Caco-2 (cell line): ENCODE measurements around the gene MORC3. TPM values are rescaled to one million over a fixed set of nuclear protein-coding genes. Genes with fewer than 3 reads are reported as not detected.
A peak's percentile ranks its signal among the peaks of the same experiment; 100 is the strongest.
"Not testable (repeated sequence)": the region's sequence is repeated elsewhere in the genome, so short reads cannot be mapped to it uniquely, and the experiment has no call there.

Experiments used
- BruUV-seq: library from RNA; stranded (reverse); fragments of 400-500 nt; replicated peaks from 2 replicates; lab custom pipeline; 2021; lab: Mats Ljungman, UMichigan
- CTCF ChIA-PET: fragments of 300-600 bp; sonication (Branson Sonifier 250); formaldehyde crosslinking; loops from one replicate; lab custom pipeline; 2022; ENCODE audit warnings: antibody characterized with exemption; lab: Charles Lee
- POLR2A ChIA-PET: fragments of 300-600 bp; sonication (Branson Sonifier 250); formaldehyde crosslinking; loops from one replicate; lab custom pipeline; 2022; ENCODE audit warnings: antibody characterized with exemption; lab: Charles Lee
- DNase-seq, 2 experiments: peaks; one replicate each; pipeline versions ENCODE4 v3.0.0 to v3.0.0-alpha.2; 2020 to 2022
- H3K27me3 ChIP-seq: replicated peaks from 2 replicates; pipeline ENCODE4 v1.6.0; 2011; ENCODE audit warnings: low read length; ENCODE audit not compliant: control insufficient read depth, insufficient read depth
- H3K36me3 ChIP-seq: 2 replicates; pipeline ENCODE4 v1.5.1; 2011; ENCODE audit warnings: low read length; ENCODE audit not compliant: control insufficient read depth, insufficient read depth
- H3K4me1 ChIP-seq: fragments of 250-450 bp; sonication (Bioruptor Pico); 2 replicates; pipeline ENCODE4 v1.5.1; 2020; ENCODE audit warnings: mild to moderate bottlenecking
- H3K4me3 ChIP-seq: 2 replicates; pipeline ENCODE4 v1.5.1; 2011; ENCODE audit warnings: low read depth, mild to moderate bottlenecking, control low read depth, low read length
- H3K9me3 ChIP-seq: fragments of 250-450 bp; sonication (Bioruptor Pico); 2 replicates; pipeline ENCODE4 v1.5.1; 2020; ENCODE audit warnings: mild to moderate bottlenecking, moderate library complexity
- H3K27ac Mint-ChIP-seq: one replicate; pipeline ENCODE4 v1.8.0; 2022; ENCODE audit warnings: mixed read lengths; ENCODE audit not compliant: unreplicated experiment
- H3K27me3 Mint-ChIP-seq: one replicate; pipeline ENCODE4 v1.8.0; 2022; ENCODE audit warnings: mixed read lengths; ENCODE audit not compliant: insufficient read depth, unreplicated experiment
- H3K36me3 Mint-ChIP-seq: one replicate; pipeline ENCODE4 v1.8.0; 2022; ENCODE audit warnings: mild to moderate bottlenecking, mixed read lengths; ENCODE audit not compliant: insufficient read depth, unreplicated experiment
- H3K4me1 Mint-ChIP-seq: one replicate; pipeline ENCODE4 v1.8.0; 2022; ENCODE audit warnings: low read depth, mixed read lengths; ENCODE audit not compliant: unreplicated experiment
- H3K4me3 Mint-ChIP-seq: one replicate; pipeline ENCODE4 v1.8.0; 2022; ENCODE audit warnings: mild to moderate bottlenecking, moderate library complexity, mixed read lengths; ENCODE audit not compliant: unreplicated experiment
- H3K9me3 Mint-ChIP-seq: one replicate; pipeline ENCODE4 v1.8.0; 2022; ENCODE audit warnings: mixed read lengths; ENCODE audit not compliant: unreplicated experiment
- intact Hi-C: fragments of 100-400 bp; cut with micrococcal nuclease; formaldehyde crosslinking; loops from one replicate; pipeline ENCODE4 v1.10.0; 2022; ENCODE audit not compliant: unreplicated experiment
- total RNA-seq: library from RNA; stranded (reverse); gene quantifications from 2 replicates; pipeline ENCODE4 v1.2.3, GENCODE V29; 2022
- TF ChIP-seq, protein P1 (sequence below), 2 experiments: fragments of 200-600 bp in 1 of 2; IDR thresholded peaks; 1 replicate in 1 of 2; 2 replicates in 1 of 2; pipeline versions ENCODE4 v1.5.1 to v1.8.0; 2011 to 2022; ENCODE audit warnings: antibody characterized with exemption in 1 of 2, control low read depth in 1 of 2, inconsistent platforms in 1 of 2, low read depth in 1 of 2, low read length in 1 of 2, mild to moderate bottlenecking in 1 of 2, moderate library complexity in 1 of 2; ENCODE audit not compliant: insufficient read depth in 1 of 2, severe bottlenecking in 1 of 2, unreplicated experiment in 1 of 2

Gene MORC3
- total RNA-seq, 1 experiment from 2014 or later = 23.3 TPM

DNA sequence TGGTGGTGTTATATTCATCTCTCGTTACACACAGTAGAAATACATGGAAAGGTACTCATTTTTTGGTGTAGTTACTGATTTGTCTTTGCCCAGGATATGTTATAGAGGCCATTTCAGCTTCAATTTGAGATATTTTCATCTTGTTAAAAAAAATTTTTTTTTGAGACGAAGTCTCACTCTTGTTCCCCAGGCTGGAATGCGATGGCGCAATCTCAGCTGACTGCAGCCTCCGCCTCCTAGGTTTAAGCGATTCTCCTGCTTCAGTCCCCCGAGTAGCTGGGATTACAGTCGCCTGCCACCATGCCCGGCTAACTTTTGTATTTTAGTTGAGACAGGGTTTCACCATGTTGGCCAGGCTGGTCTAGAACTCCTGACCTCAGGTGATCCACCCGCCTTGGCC lies 19.0 kb downstream of the MORC3 start:
- Histone ChIP-seq H3K4me3 (no peak overlapping the region), H3K36me3 (no peaks in the 10 kb centered on the region), H3K9me3 (no peaks in the 10 kb centered on the region), H3K27me3 (no peaks in the 10 kb centered on the region), H3K4me1 (no peaks in the 10 kb centered on the region; the same call in 1 of the 2 replicates)
- intact Hi-C loops = no loop called here
- Mint-ChIP-seq H3K27me3 (no peaks in the 10 kb centered on the region), H3K4me1 (no peaks in the 10 kb centered on the region), H3K4me3 (no peak overlapping the region), H3K27ac (no peak overlapping the region), H3K9me3 (no peaks in the 10 kb centered on the region), H3K36me3 (peaks cover 92% of the 10 kb centered on the region)
- ChIA-PET POLR2A (no interaction called here), CTCF (no interaction called here)
- no TSS peak for BruUV-seq
- TF ChIP-seq, protein P1, sequence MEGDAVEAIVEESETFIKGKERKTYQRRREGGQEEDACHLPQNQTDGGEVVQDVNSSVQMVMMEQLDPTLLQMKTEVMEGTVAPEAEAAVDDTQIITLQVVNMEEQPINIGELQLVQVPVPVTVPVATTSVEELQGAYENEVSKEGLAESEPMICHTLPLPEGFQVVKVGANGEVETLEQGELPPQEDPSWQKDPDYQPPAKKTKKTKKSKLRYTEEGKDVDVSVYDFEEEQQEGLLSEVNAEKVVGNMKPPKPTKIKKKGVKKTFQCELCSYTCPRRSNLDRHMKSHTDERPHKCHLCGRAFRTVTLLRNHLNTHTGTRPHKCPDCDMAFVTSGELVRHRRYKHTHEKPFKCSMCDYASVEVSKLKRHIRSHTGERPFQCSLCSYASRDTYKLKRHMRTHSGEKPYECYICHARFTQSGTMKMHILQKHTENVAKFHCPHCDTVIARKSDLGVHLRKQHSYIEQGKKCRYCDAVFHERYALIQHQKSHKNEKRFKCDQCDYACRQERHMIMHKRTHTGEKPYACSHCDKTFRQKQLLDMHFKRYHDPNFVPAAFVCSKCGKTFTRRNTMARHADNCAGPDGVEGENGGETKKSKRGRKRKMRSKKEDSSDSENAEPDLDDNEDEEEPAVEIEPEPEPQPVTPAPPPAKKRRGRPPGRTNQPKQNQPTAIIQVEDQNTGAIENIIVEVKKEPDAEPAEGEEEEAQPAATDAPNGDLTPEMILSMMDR (IDR thresholded peaks at IDR 0.05; ENCODE audit: insufficient read depth in 1 of 2, low read depth in 1 of 2, low read length in 1 of 2, severe bottlenecking in 1 of 2, unreplicated experiment in 1 of 2) = no peak
- DNase-seq = peak in 1 of 2 experiments; percentile 24

DNA sequence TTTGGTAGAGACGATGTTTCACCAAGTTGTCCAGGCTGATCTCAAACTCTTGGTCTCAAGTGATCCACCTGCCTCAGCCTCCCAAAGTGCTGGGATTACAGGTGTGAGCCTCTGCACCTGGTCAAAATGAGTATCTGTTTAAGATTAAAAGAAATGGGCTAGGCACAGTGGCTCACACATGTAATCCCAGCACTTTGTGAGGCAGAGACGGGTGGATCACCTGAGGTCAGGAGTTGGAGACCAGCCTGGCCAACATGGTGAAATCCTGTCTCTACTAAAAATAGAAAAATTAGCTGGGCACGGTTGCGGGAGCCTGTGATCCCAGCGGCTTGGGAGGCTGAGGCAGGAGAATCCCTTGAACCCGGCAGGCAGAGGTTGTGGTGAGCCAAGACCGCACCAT lies 22.6 kb downstream of the MORC3 start:
- BruUV-seq, POLR2A ChIA-PET: not testable (repeated sequence)

DNA sequence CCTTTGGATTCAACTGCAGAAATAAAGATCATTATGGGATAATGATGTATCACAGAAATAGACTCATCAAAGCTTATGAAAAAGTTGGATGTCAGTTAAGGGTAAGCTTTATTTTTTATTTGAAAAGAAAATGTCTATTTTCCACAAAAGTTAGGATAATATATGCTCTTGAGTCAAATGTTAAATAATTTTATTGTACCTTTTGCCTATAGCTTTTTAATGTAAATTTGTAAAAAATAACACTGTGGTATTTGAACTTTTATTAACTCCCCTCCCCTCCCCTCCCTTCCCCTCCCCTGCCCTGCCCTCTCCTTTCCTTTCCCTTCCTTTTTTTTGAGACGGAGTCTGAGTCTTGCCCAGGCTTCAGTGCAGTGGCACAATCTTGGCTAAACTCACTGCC lies 24.9 kb downstream of the MORC3 start:
- Mint-ChIP-seq H3K27me3 (no peaks in the 10 kb centered on the region), H3K36me3 (peaks cover 86% of the 10 kb centered on the region), H3K9me3 (no peaks in the 10 kb centered on the region), H3K4me1 (no peaks in the 10 kb centered on the region), H3K27ac (no peak overlapping the region), H3K4me3 (no peak overlapping the region)
- DNase-seq = no peak
- H3K4me3 ChIP-seq = no peak overlapping the region
- no peaks in the 10 kb centered on the region for H3K9me3 ChIP-seq
- H3K36me3 ChIP-seq = no peaks in the 10 kb centered on the region; the same call in 1 of the 2 replicates
- POLR2A ChIA-PET = no interaction called here
- intact Hi-C loops = no loop called here
- CTCF ChIA-PET = no interaction called here
- no TSS peak for BruUV-seq
- no peaks in the 10 kb centered on the region for H3K4me1 ChIP-seq
- H3K27me3 ChIP-seq = no peaks in the 10 kb centered on the region
- TF ChIP-seq, protein P1 (IDR thresholded peaks at IDR 0.05; ENCODE audit: insufficient read depth in 1 of 2, low read depth in 1 of 2, low read length in 1 of 2, severe bottlenecking in 1 of 2, unreplicated experiment in 1 of 2) = no peak

More for the DNA sequence above, 22.6 kb downstream of the MORC3 start:
- H3K4me3 ChIP-seq, H3K27ac Mint-ChIP-seq, DNase-seq, H3K27me3 ChIP-seq, H3K4me1 ChIP-seq, H3K9me3 Mint-ChIP-seq, H3K36me3 ChIP-seq, H3K27me3 Mint-ChIP-seq, H3K4me1 Mint-ChIP-seq, H3K9me3 ChIP-seq, CTCF ChIA-PET, intact Hi-C loops, H3K4me3 Mint-ChIP-seq: not testable (repeated sequence)
- peaks cover 92% of the 10 kb centered on the region for H3K36me3 Mint-ChIP-seq
